ENCODE results near the gene PPM1L. TPM values are rescaled to one million over a fixed set of nuclear protein-coding genes. Genes with fewer than 3 reads are reported as not detected.

The PPM1L gene
- total RNA-seq, 1 experiment from 2014 or later = 5.0 TPM

DNA sequence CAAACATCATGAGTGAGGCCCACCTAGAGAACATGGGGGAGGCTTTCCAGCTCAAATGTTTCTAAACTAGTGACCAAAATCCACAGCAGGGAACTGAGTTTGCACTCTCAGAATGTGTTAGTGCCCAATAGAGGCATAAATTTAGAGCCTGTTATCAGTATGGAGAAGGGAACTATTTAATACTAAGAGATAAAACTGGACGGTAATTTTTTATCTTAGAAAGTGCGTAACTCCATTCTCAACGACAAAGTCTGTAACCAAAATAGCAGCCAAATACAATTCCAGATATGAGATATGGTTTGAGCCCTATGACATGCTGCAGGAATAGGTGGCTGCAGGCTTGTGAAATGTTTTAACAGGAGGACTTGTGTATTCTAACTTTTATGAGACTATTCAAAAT is 345.6 kb downstream of the PPM1L start:
- no peak overlapping the region for H2AFZ ChIP-seq
- H3K4me2 ChIP-seq = no peak overlapping the region
- no peak for DNase-seq
- POLR2A ChIA-PET (ENCODE audit: unreplicated experiment) = no interaction called here
- H3K4me1 ChIP-seq (replicated peaks; ENCODE audit: insufficient read depth) = peaks cover 13% of the 10 kb centered on the region; the same call in 1 of the 2 replicates
- H4K20me1 ChIP-seq (ENCODE audit: insufficient read depth) = no peaks in the 10 kb centered on the region
- no peaks in the 10 kb centered on the region for H3K9me2 ChIP-seq (ENCODE audit: insufficient read depth)
- H3K36me3 ChIP-seq (ENCODE audit: low read depth) = no peaks in the 10 kb centered on the region
- H3K4me3 ChIP-seq = no peak overlapping the region
- no TSS peak for BruUV-seq (replicated peaks)
- intact Hi-C loops (cut with micrococcal nuclease; ENCODE audit: unreplicated experiment) = loop anchor here (10.0 kb wide), 1 partner anchor 323 kb away; no protein-coding TSS in a partner anchor
- H3K27ac ChIP-seq = no peak overlapping the region
- H3F3A ChIP-seq (ENCODE audit: insufficient read depth, low read depth) = no peaks in the 10 kb centered on the region
- H3K27me3 ChIP-seq (ENCODE audit: insufficient read depth, low read depth) = no peaks in the 10 kb centered on the region
- TF ChIP-seq EZH2 (IDR thresholded peaks at IDR 0.05; ENCODE audit: low read depth) = no peak
- TF ChIP-seq, protein P1, sequence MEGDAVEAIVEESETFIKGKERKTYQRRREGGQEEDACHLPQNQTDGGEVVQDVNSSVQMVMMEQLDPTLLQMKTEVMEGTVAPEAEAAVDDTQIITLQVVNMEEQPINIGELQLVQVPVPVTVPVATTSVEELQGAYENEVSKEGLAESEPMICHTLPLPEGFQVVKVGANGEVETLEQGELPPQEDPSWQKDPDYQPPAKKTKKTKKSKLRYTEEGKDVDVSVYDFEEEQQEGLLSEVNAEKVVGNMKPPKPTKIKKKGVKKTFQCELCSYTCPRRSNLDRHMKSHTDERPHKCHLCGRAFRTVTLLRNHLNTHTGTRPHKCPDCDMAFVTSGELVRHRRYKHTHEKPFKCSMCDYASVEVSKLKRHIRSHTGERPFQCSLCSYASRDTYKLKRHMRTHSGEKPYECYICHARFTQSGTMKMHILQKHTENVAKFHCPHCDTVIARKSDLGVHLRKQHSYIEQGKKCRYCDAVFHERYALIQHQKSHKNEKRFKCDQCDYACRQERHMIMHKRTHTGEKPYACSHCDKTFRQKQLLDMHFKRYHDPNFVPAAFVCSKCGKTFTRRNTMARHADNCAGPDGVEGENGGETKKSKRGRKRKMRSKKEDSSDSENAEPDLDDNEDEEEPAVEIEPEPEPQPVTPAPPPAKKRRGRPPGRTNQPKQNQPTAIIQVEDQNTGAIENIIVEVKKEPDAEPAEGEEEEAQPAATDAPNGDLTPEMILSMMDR (conservative IDR thresholded peaks at IDR 0.05) = no peak
- H3K9me3 ChIP-seq (ENCODE audit: insufficient read depth, low read depth) = no peaks in the 10 kb centered on the region
- CTCF ChIA-PET = interaction anchor here (0.6 kb wide), 1 partner anchor 603 kb away, joined by 7 read pairs; no protein-coding TSS in a partner anchor
- H3K79me2 ChIP-seq (ENCODE audit: low read depth) = no peaks in the 10 kb centered on the region

DNA sequence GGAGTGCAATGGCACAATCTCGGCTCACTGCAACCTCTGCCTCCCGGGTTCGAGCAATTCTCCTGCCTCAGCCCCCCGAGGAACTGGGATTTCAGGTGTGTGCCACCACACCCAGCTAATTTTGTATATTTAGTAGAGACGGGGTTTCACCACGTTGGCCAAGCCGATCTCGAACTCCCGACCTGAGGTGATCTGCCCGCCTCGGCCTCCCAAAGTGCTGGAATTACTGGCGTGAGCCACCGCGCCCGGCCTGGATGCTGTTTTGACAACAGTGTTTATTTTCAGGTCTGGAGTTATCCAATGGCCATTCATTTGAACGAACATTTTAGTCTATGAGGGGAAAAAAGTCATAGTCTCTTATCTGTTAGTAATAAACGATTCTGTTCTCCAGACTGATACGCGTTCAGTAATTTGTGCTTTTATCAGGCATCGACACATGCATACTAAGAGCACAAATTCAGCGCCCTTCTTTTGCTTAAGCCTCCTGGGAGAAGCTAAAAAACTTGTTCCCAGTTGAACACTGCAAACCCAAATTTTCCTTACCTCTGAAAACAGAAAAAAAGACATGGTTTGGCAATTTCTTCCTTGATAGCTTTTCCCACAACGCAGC is 347.9 kb downstream of the PPM1L start:
- Histone ChIP-seq H3K4me2 (peak overlapping the region; percentile 85), H3K4me1 (replicated peaks; ENCODE audit: insufficient read depth) (peaks cover 23% of the 10 kb centered on the region), H2AFZ (peak overlapping the region; percentile 98), H3K9me3 (ENCODE audit: insufficient read depth, low read depth) (no peaks in the 10 kb centered on the region), H3F3A (ENCODE audit: insufficient read depth, low read depth) (peaks cover 8% of the 10 kb centered on the region; the same call in 1 of the 2 replicates), H3K79me2 (ENCODE audit: low read depth) (no peaks in the 10 kb centered on the region), H3K9me2 (ENCODE audit: insufficient read depth) (no peaks in the 10 kb centered on the region), H3K27ac (no peak overlapping the region), H3K36me3 (ENCODE audit: low read depth) (no peaks in the 10 kb centered on the region), H3K27me3 (ENCODE audit: insufficient read depth, low read depth) (no peaks in the 10 kb centered on the region), H3K4me3 (peak overlapping the region; percentile 85; the same call in 1 of the 2 replicates), H4K20me1 (ENCODE audit: insufficient read depth) (no peaks in the 10 kb centered on the region)
- no peak for DNase-seq
- ChIA-PET CTCF (no interaction called here), POLR2A (ENCODE audit: unreplicated experiment) (no interaction called here)
- no peak for TF ChIP-seq EZH2 (IDR thresholded peaks at IDR 0.05; ENCODE audit: low read depth)
- TF ChIP-seq, protein P1 (conservative IDR thresholded peaks at IDR 0.05) = no peak
- intact Hi-C loops (cut with micrococcal nuclease; ENCODE audit: unreplicated experiment) = loop anchor here (1.0 to 10.0 kb wide), 2 partner anchors 117 to 321 kb away; partner anchors contain the start of gene NMD3
- TSS peak; percentile 43 for BruUV-seq (replicated peaks)

DNA sequence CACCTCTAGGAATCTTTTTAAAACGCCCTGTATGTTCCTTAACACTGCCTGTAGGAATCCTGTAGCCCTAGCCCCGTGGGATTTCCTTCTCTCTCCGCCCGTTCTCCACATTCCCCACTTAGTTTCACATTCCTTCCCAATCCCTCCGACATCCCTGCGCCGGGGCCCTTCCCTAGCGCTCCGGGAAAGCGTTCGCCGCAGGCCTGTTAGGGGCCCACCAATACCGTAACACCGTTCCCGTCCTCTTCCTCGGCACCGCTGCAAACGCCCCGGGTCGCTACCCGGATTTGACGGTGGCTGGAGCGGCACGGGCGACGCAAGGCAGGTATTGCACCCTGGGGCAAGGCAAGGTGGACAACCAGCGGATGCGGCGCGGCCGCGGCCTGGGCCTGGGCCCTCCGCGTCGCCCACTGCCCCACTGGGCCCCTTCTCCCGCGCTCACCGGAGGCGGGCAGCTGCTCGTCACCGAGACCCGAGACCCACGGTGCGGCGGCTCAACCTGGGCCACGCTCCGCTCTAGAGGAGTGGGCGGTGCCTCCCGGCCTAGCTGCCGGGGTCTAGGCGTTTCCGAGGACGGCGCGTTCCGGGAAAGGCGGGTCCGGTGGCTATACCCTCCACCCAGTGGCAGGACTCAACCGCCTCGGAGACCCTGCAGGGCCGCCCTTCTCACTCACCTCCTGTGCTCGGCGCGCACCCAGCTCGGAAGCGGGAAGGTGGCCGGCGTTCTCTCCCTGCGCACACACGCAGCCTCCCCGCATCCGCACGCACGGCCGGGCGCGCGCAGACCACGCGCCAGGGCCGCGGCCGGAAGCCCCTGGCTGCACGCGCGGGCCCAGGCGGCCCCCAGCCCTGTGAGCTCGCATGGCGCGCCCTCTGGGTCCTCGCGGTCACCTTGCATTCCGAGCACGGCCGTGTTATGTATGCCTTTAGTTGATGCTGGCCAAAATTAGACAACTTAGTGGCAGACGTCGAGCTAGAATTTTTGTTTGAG is 348.8 kb downstream of the PPM1L start, which contains the start of gene B3GALNT1:
Gene B3GALNT1 (minus strand): TSS at position 789 of the 991 bp plus-strand sequence. CDS start 18,595 bp downstream, outside the sequence.
- no TSS peak for BruUV-seq (replicated peaks)
- peaks cover 23% of the 10 kb centered on the region for H3K4me1 ChIP-seq (replicated peaks; ENCODE audit: insufficient read depth)
- H3K4me2 ChIP-seq = peak within 1 kb of the TSS; percentile 85
- DNase-seq = peak; percentile 47 to 75
- H3K4me3 ChIP-seq = peak within 1 kb of the TSS; percentile 85
- intact Hi-C loops (cut with micrococcal nuclease; ENCODE audit: unreplicated experiment) = loop anchor here (1.0 to 10.0 kb wide), 2 partner anchors 116 to 320 kb away; partner anchors contain the start of gene NMD3
- no peaks in the 10 kb centered on the region; the same call in 1 of the 2 replicates for H3K9me3 ChIP-seq (ENCODE audit: insufficient read depth, low read depth)
- POLR2A ChIA-PET (ENCODE audit: unreplicated experiment) = interaction anchor here (0.6 kb wide), 1 partner anchor 428 kb away, joined by 3 read pairs; the partner anchor contains the start of gene ARL14
- peaks cover 8% of the 10 kb centered on the region; the same call in 1 of the 2 replicates for H3F3A ChIP-seq (ENCODE audit: insufficient read depth, low read depth)
- no peaks in the 10 kb centered on the region for H3K27me3 ChIP-seq (ENCODE audit: insufficient read depth, low read depth)
- no peaks in the 10 kb centered on the region for H3K9me2 ChIP-seq (ENCODE audit: insufficient read depth)
- no peaks in the 10 kb centered on the region for H4K20me1 ChIP-seq (ENCODE audit: insufficient read depth)
- no peaks in the 10 kb centered on the region for H3K79me2 ChIP-seq (ENCODE audit: low read depth)
- no peak within 1 kb of the TSS for H3K27ac ChIP-seq
- CTCF ChIA-PET = no interaction called here
- no peaks in the 10 kb centered on the region for H3K36me3 ChIP-seq (ENCODE audit: low read depth)
- no peak for TF ChIP-seq EZH2 (IDR thresholded peaks at IDR 0.05; ENCODE audit: low read depth)
- TF ChIP-seq, protein P1 (conservative IDR thresholded peaks at IDR 0.05) = 0 out of 2 replicates have a peak, but pooled peaks have one; percentile 24
- peak within 1 kb of the TSS; percentile 98 for H2AFZ ChIP-seq

Measured in PC-9 (cell line).